Transverse colon (tissue), 4 donors: Measurements from ENCODE around the gene CCL27.

Experiments used
- POLR2AphosphoS5 ChIP-seq, 3 donors: sonication (generic); formaldehyde crosslinking; IDR thresholded peaks; one replicate each; pipeline ENCODE4 v1.6.1; 2016; ENCODE audit warnings: antibody characterized with exemption in 3 of 3
- TF ChIP-seq, protein P1 (sequence below), 5 experiments: fragments of 200-600 bp in 3 of 5; fragments of 450-650 bp in 2 of 5; sonication (generic) in 3 of 5; IDR thresholded peaks; 1 replicate in 2 of 5; 2 replicates in 3 of 5; pipeline ENCODE4 v1.5.1; 2016 to 2017; ENCODE audit warnings: antibody characterized with exemption in 5 of 5, inconsistent platforms in 3 of 5, mild to moderate bottlenecking in 2 of 5, moderate library complexity in 1 of 5

- no peak for TF ChIP-seq POLR2AphosphoS5 (IDR thresholded peaks at IDR 0.05)
- TF ChIP-seq, protein P1, sequence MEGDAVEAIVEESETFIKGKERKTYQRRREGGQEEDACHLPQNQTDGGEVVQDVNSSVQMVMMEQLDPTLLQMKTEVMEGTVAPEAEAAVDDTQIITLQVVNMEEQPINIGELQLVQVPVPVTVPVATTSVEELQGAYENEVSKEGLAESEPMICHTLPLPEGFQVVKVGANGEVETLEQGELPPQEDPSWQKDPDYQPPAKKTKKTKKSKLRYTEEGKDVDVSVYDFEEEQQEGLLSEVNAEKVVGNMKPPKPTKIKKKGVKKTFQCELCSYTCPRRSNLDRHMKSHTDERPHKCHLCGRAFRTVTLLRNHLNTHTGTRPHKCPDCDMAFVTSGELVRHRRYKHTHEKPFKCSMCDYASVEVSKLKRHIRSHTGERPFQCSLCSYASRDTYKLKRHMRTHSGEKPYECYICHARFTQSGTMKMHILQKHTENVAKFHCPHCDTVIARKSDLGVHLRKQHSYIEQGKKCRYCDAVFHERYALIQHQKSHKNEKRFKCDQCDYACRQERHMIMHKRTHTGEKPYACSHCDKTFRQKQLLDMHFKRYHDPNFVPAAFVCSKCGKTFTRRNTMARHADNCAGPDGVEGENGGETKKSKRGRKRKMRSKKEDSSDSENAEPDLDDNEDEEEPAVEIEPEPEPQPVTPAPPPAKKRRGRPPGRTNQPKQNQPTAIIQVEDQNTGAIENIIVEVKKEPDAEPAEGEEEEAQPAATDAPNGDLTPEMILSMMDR (IDR thresholded peaks at IDR 0.05), result no peak
Observed at GRCh38 chr9:34662526-34663302, at the start of gene CCL27.
